H1 (cell line): Measurements from ENCODE around the gene TLL1. TPM values are rescaled to one million over a fixed set of nuclear protein-coding genes. Genes with fewer than 3 reads are reported as not detected.

Source experiments
- CTCF ChIA-PET: fragments of 300-600 bp; sonication (Branson Sonifier 250); formaldehyde crosslinking; loops from one replicate; lab custom pipeline; 2021; ENCODE audit not compliant: partially characterized antibody; lab: Charles Lee
- POLR2A ChIA-PET: fragments of 300-600 bp; sonication (Branson Sonifier 250); formaldehyde crosslinking; loops from one replicate; lab custom pipeline; 2021; ENCODE audit warnings: inconsistent platforms; ENCODE audit not compliant: partially characterized antibody; lab: Charles Lee
- DNase-seq, 2 experiments: peaks; one replicate each; pipeline versions ENCODE4 v3.0.0 to v3.0.0-alpha.2; 2010 to 2022; ENCODE audit warnings: low spot score in 2 of 2, low read depth in 1 of 2, mixed read lengths in 1 of 2
- FAIRE-seq: peaks from 2 replicates; lab custom pipeline; 2011; peaks lifted over from hg19 to GRCh38; lab: Jason Lieb, UNC
- H2AFZ ChIP-seq: 2 replicates; pipeline ENCODE4 v1.8.1; 2012; ENCODE audit warnings: low read length, inconsistent platforms
- H2AK5ac ChIP-seq: 2 replicates; pipeline ENCODE4 v1.6.1; 2013; ENCODE audit warnings: low read depth, low read length
- H2BK120ac ChIP-seq: replicated peaks from 2 replicates; pipeline ENCODE3; 2013; ENCODE audit warnings: low read depth, low read length, inconsistent platforms
- H2BK12ac ChIP-seq: 2 replicates; pipeline ENCODE4 v1.6.1; 2013; ENCODE audit warnings: low read depth, low read length
- H2BK15ac ChIP-seq: 2 replicates; pipeline ENCODE4 v1.6.1; 2013; ENCODE audit warnings: low read length
- H2BK20ac ChIP-seq: 2 replicates; pipeline ENCODE4 v1.6.1; 2013; ENCODE audit warnings: low read length
- H2BK5ac ChIP-seq: 2 replicates; pipeline ENCODE4 v1.6.1; 2013; ENCODE audit warnings: low read depth, low read length
- H3K14ac ChIP-seq: 2 replicates; pipeline ENCODE4 v1.6.1; 2013; ENCODE audit warnings: inconsistent platforms; ENCODE audit not compliant: insufficient read length
- H3K18ac ChIP-seq: 2 replicates; pipeline ENCODE4 v1.6.1; 2013; ENCODE audit warnings: low read length; ENCODE audit errors: extremely low read depth
- H3K23ac ChIP-seq: 2 replicates; pipeline ENCODE4 v1.6.1; 2013; ENCODE audit warnings: inconsistent platforms; ENCODE audit not compliant: insufficient read length
- H3K23me2 ChIP-seq: 2 replicates; pipeline ENCODE4 v1.6.1; 2013; ENCODE audit warnings: low read depth, low read length
- H3K27ac ChIP-seq: 2 replicates; pipeline ENCODE4 v1.6.1; 2011; ENCODE audit warnings: low read depth, low read length, inconsistent platforms
- H3K27me3 ChIP-seq, 4 experiments: replicated peaks in 1 of 4; 1 replicate in 1 of 4; 2 replicates in 3 of 4; pipeline versions ENCODE4 v1.6.1 to v1.8.1; 2011 to 2013; ENCODE audit warnings: low read length in 3 of 4, mild to moderate bottlenecking in 3 of 4, inconsistent platforms in 2 of 4, mixed read lengths in 2 of 4, moderate library complexity in 1 of 4; ENCODE audit not compliant: control insufficient read depth in 3 of 4, insufficient read depth in 3 of 4; ENCODE audit errors: extremely low read depth in 1 of 4
- H3K36me3 ChIP-seq, 4 experiments: 2 replicates each; pipeline versions ENCODE4 v1.6.1 to v1.8.1; 2011 to 2013; ENCODE audit warnings: mild to moderate bottlenecking in 4 of 4, low read length in 3 of 4, moderate library complexity in 2 of 4, control low read depth in 1 of 4, inconsistent platforms in 1 of 4; ENCODE audit not compliant: insufficient read depth in 4 of 4, control insufficient read depth in 2 of 4
- H3K4ac ChIP-seq: replicated peaks from 2 replicates; pipeline ENCODE3; 2013; ENCODE audit warnings: low read length, low read depth, mixed read lengths, inconsistent platforms; ENCODE audit not compliant: insufficient read length
- H3K4me1 ChIP-seq, 4 experiments: replicated peaks in 1 of 4; 1 replicate in 1 of 4; 2 replicates in 3 of 4; pipeline versions ENCODE4 v1.6.1 to v1.8.1; 2011 to 2013; ENCODE audit warnings: low read length in 3 of 4, inconsistent platforms in 2 of 4, mixed read lengths in 1 of 4; ENCODE audit not compliant: insufficient read depth in 4 of 4, control insufficient read depth in 3 of 4
- H3K4me2 ChIP-seq, 2 experiments: 2 replicates each; pipeline versions ENCODE4 v1.6.1 to v1.8.1; 2011 to 2013; ENCODE audit warnings: low read depth in 2 of 2, low read length in 2 of 2, control low read depth in 1 of 2, inconsistent platforms in 1 of 2, mild to moderate bottlenecking in 1 of 2; ENCODE audit not compliant: insufficient read depth in 1 of 2
- H3K4me3 ChIP-seq, 4 experiments: fragments of 200-600, 300-600 bp in 1 of 4; sonication (generic), shearing (Covaris generic), sonication (Bioruptor Twin) in 1 of 4; 2 replicates each; pipeline versions ENCODE4 v1.5.1 to v1.8.1; 2011 to 2016; ENCODE audit warnings: low read length in 4 of 4, low read depth in 3 of 4, control low read depth in 2 of 4, inconsistent platforms in 2 of 4, mild to moderate bottlenecking in 2 of 4, mixed read lengths in 1 of 4, moderate library complexity in 1 of 4; ENCODE audit not compliant: insufficient read depth in 2 of 4; ENCODE audit errors: extremely low read depth in 1 of 4
- H3K56ac ChIP-seq: replicated peaks from 2 replicates; pipeline ENCODE3; 2013; ENCODE audit warnings: low read depth, mild to moderate bottlenecking, mixed read lengths, low read length, inconsistent platforms; ENCODE audit not compliant: insufficient read length
- H3K79me1 ChIP-seq: 2 replicates; pipeline ENCODE4 v1.6.1; 2013; ENCODE audit warnings: low read depth, low read length, control low read depth
- H3K79me2 ChIP-seq, 2 experiments: 2 replicates each; pipeline versions ENCODE4 v1.6.1 to v1.8.1; 2012 to 2013; ENCODE audit warnings: low read length in 2 of 2, mild to moderate bottlenecking in 2 of 2, inconsistent platforms in 1 of 2; ENCODE audit not compliant: insufficient read depth in 2 of 2, control insufficient read depth in 1 of 2
- H3K9ac ChIP-seq, 4 experiments: replicated peaks in 1 of 4; 1 replicate in 1 of 4; 2 replicates in 3 of 4; pipeline versions ENCODE4 v1.6.1 to v1.8.1; 2011 to 2013; ENCODE audit warnings: low read depth in 3 of 4, low read length in 3 of 4, control low read depth in 2 of 4, mild to moderate bottlenecking in 2 of 4, moderate library complexity in 2 of 4, inconsistent platforms in 1 of 4; ENCODE audit errors: extremely low read depth in 1 of 4
- H3K9me3 ChIP-seq, 2 experiments: 2 replicates each; pipeline versions ENCODE4 v1.6.1 to v1.8.1; 2012 to 2013; ENCODE audit warnings: mild to moderate bottlenecking in 2 of 2, moderate library complexity in 2 of 2, control low read depth in 1 of 2, inconsistent platforms in 1 of 2, low read depth in 1 of 2, low read length in 1 of 2, mixed read lengths in 1 of 2; ENCODE audit not compliant: insufficient read depth in 2 of 2
- H4K20me1 ChIP-seq, 2 experiments: replicated peaks in 1 of 2; 2 replicates each; pipeline versions ENCODE3 to v1.8.1; 2011 to 2013; ENCODE audit warnings: inconsistent platforms in 2 of 2, low read length in 2 of 2, mild to moderate bottlenecking in 1 of 2; ENCODE audit not compliant: insufficient read depth in 2 of 2, control insufficient read depth in 1 of 2
- H4K5ac ChIP-seq: 2 replicates; pipeline ENCODE4 v1.6.1; 2013; ENCODE audit warnings: low read length, low read depth, mixed read lengths, inconsistent platforms; ENCODE audit not compliant: insufficient read length
- H4K8ac ChIP-seq: 2 replicates; pipeline ENCODE4 v1.8.0; 2013; ENCODE audit warnings: mild to moderate bottlenecking, moderate library complexity, low read length, inconsistent platforms; ENCODE audit not compliant: insufficient read depth; ENCODE audit errors: extremely low read depth
- H4K91ac ChIP-seq: replicated peaks from 2 replicates; pipeline ENCODE3; 2013; ENCODE audit warnings: low read length, mixed read lengths, inconsistent platforms; ENCODE audit not compliant: insufficient read length
- JUN ChIP-seq: IDR thresholded peaks from 2 replicates; pipeline ENCODE4 v1.6.1; 2011; ENCODE audit warnings: low read depth, mild to moderate bottlenecking, improper control_type of control experiment, low read length
- WGBS, 2 experiments: shearing (Covaris generic) in 1 of 2; methylation state at CpG; one replicate each; pipeline versions ENCODE4 v1.1.6 to v1.1.7; 2013 to 2015; ENCODE audit warnings: low lambda C conversion rate in 2 of 2, mixed read lengths in 2 of 2, inconsistent platforms in 1 of 2, low coverage in 1 of 2, missing lambda C conversion rate in 1 of 2; ENCODE audit not compliant: insufficient replicate concordance in 2 of 2, insufficient coverage in 1 of 2, insufficient read length in 1 of 2; ENCODE audit errors: extremely low coverage in 1 of 2, missing lambda C conversion rate in 1 of 2; 5-methylcytosine and 5-hydroxymethylcytosine counted together
- polyA plus RNA-seq, 7 experiments: library from polyadenylated mRNA; depleted of rRNA in 3 of 7; stranded (reverse) in 5 of 7; unstranded in 2 of 7; fragments of >200 nt in 5 of 7; fragments of 200-250 nt in 2 of 7; gene quantifications; 1 replicate in 5 of 7; 2 replicates in 1 of 7; 4 replicates in 1 of 7; pipeline versions ENCODE4 v1.2.1 to v1.2.3, GENCODE V29; 2011 to 2013; ENCODE audit warnings: missing spikeins in 2 of 7, mixed read lengths in 2 of 7
- total RNA-seq: library from RNA; stranded (reverse); fragmentation: NEBNext Ultra II Directional; extraction: Animal tissue kit (Norgen Biotek cat#: 25700); gene quantifications from 2 replicates; pipeline ENCODE4 v1.2.1, GENCODE V29; 2021

The TLL1 gene
- total and polyA plus RNA-seq, 2 of the 8 experiments (the other 6 are each of a cell fraction or from before 2014, with no cell fraction given): 0.18 to 1.1 TPM

GRCh38 chr4:165944900-165945299 lies 71.9 kb downstream of the TLL1 start:
- Histone ChIP-seq H4K20me1 (no peaks in the 10 kb centered on the region), H4K5ac (no peak overlapping the region), H2BK15ac (no peak overlapping the region), H3K79me1 (no peaks in the 10 kb centered on the region), H2BK120ac (no peak overlapping the region), H3K4me1 (no peaks in the 10 kb centered on the region), H3K18ac (no peak overlapping the region), H3K9ac (no peak overlapping the region), H3K27ac (no peak overlapping the region), H3K9me3 (no peaks in the 10 kb centered on the region), H3K56ac (no peak overlapping the region), H2BK20ac (no peak overlapping the region), H3K23me2 (no peaks in the 10 kb centered on the region), H3K23ac (no peak overlapping the region), H3K14ac (no peak overlapping the region), H3K27me3 (no peaks in the 10 kb centered on the region), H2BK12ac (no peak overlapping the region), H4K91ac (no peak overlapping the region), H3K4ac (no peak overlapping the region), H3K36me3 (no peaks in the 10 kb centered on the region), H2AK5ac (no peak overlapping the region), H4K8ac (no peak overlapping the region), H3K4me3 (no peak overlapping the region), H2BK5ac (no peak overlapping the region), H3K79me2 (no peaks in the 10 kb centered on the region), H3K4me2 (no peak overlapping the region), H2AFZ (no peak overlapping the region)
- WGBS, 2 experiments: 95% methylated on average over 4 of the region's 4 CpGs; no CpG with 5 or more reads in 1 of the 2 experiments
- FAIRE-seq (no peak), DNase-seq (no peak)
- ChIA-PET CTCF (no interaction called here), POLR2A (no interaction called here)
- no peak for TF ChIP-seq JUN
